ENCODE results near the gene SERPINB13.

SERPINB13 gene

GRCh38 chr18:63562284-63562683 lies 24.9 kb upstream of the SERPINB13 start:
- TF ChIP-seq FOXM1 (IDR thresholded peaks at IDR 0.05; ENCODE audit: borderline replicate concordance, low read depth) (no peak), EGR1 (IDR thresholded peaks at IDR 0.05) (no peak), RAD21 (IDR thresholded peaks at IDR 0.05; ENCODE audit: low read depth) (no peak), USF1 (IDR thresholded peaks at IDR 0.05) (no peak), NFIC (IDR thresholded peaks at IDR 0.05) (no peak), CEBPB (IDR thresholded peaks at IDR 0.05) (no peak), MAX (IDR thresholded peaks at IDR 0.05) (no peak), TCF12 (IDR thresholded peaks at IDR 0.05; ENCODE audit: low read depth) (no peak), TAF1 (IDR thresholded peaks at IDR 0.05; ENCODE audit: low read depth) (no peak), ZBTB7A (IDR thresholded peaks at IDR 0.05; ENCODE audit: low read depth) (no peak), CREB1 (IDR thresholded peaks at IDR 0.05; ENCODE audit: low read depth) (no peak), REST (IDR thresholded peaks at IDR 0.05; ENCODE audit: low read depth) (no peak), YY1 (IDR thresholded peaks at IDR 0.05; ENCODE audit: low read depth) (no peak), EP300 (IDR thresholded peaks at IDR 0.05; ENCODE audit: borderline replicate concordance) (no peak)

GRCh38 chr18:63564021-63564420 lies 23.1 kb upstream of the SERPINB13 start:
- TF ChIP-seq ZBTB7A (IDR thresholded peaks at IDR 0.05; ENCODE audit: low read depth) (no peak), EGR1 (IDR thresholded peaks at IDR 0.05) (no peak), REST (IDR thresholded peaks at IDR 0.05; ENCODE audit: low read depth) (no peak), CREB1 (IDR thresholded peaks at IDR 0.05; ENCODE audit: low read depth) (no peak), RAD21 (IDR thresholded peaks at IDR 0.05; ENCODE audit: low read depth) (no peak), TEAD4 (IDR thresholded peaks at IDR 0.05) (no peak), MAX (IDR thresholded peaks at IDR 0.05) (no peak), USF1 (IDR thresholded peaks at IDR 0.05) (no peak), FOXM1 (IDR thresholded peaks at IDR 0.05; ENCODE audit: borderline replicate concordance, low read depth) (no peak), NFIC (IDR thresholded peaks at IDR 0.05) (no peak), TCF12 (IDR thresholded peaks at IDR 0.05; ENCODE audit: low read depth) (no peak), CEBPB (IDR thresholded peaks at IDR 0.05) (no peak)

- TF ChIP-seq EGR1 (IDR thresholded peaks at IDR 0.05) (no peak), TCF12 (IDR thresholded peaks at IDR 0.05; ENCODE audit: low read depth) (no peak), USF1 (IDR thresholded peaks at IDR 0.05) (no peak)
Observed at GRCh38 chr18:63564561-63564960, 22.6 kb upstream of the SERPINB13 start.

GRCh38 chr18:63567276-63567675 lies 19.9 kb upstream of the SERPINB13 start:
- TF ChIP-seq YY1 (IDR thresholded peaks at IDR 0.05; ENCODE audit: low read depth), result no peak
- no peak for TF ChIP-seq EP300 (IDR thresholded peaks at IDR 0.05; ENCODE audit: borderline replicate concordance)
- TF ChIP-seq ZBTB7A (IDR thresholded peaks at IDR 0.05; ENCODE audit: low read depth), result no peak
- TF ChIP-seq NFIC (IDR thresholded peaks at IDR 0.05), result no peak
- no peak for TF ChIP-seq MAX (IDR thresholded peaks at IDR 0.05)
- TF ChIP-seq TCF12 (IDR thresholded peaks at IDR 0.05; ENCODE audit: low read depth), result no peak
- no peak for TF ChIP-seq TEAD4 (IDR thresholded peaks at IDR 0.05)
- no peak for TF ChIP-seq REST (IDR thresholded peaks at IDR 0.05; ENCODE audit: low read depth)
- TF ChIP-seq USF1 (IDR thresholded peaks at IDR 0.05), result no peak
- no peak for TF ChIP-seq FOXM1 (IDR thresholded peaks at IDR 0.05; ENCODE audit: borderline replicate concordance, low read depth)
- no peak for TF ChIP-seq TAF1 (IDR thresholded peaks at IDR 0.05; ENCODE audit: low read depth)
- TF ChIP-seq CREB1 (IDR thresholded peaks at IDR 0.05; ENCODE audit: low read depth), result no peak
- TF ChIP-seq RAD21 (IDR thresholded peaks at IDR 0.05; ENCODE audit: low read depth), result no peak
- no peak for TF ChIP-seq EGR1 (IDR thresholded peaks at IDR 0.05)
- no peak for TF ChIP-seq CEBPB (IDR thresholded peaks at IDR 0.05)

Measured in Ishikawa (cell line).